ENCODE measurements around the gene TFDP2. TPM values are rescaled to one million over a fixed set of nuclear protein-coding genes. Genes with fewer than 3 reads are reported as not detected.
"Not testable (repeated sequence)": the region's sequence is repeated elsewhere in the genome, so short reads cannot be mapped to it uniquely, and the experiment has no call there.

Gene TFDP2
- total and polyA plus RNA-seq, 12 donors, result 11.0 to 77.8 (median 54.3) TPM

DNA sequence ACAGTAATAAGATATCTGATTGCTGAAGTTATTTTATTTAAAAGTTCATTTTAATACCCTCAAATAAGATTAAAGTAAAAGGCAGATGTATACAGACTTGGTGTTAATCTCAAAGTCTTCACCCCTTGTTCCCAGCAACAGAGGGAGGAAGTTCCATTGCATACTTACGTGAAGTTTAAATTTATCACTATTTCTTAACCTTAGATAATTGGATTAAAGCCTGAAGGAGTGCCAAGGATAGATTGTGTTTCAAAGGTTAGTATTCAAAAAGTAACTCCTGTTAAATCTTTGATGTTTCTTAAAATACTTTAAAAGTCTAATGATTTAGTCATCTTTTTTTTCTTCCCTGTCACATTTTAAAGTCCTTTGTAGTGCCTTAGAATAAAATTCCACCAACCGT is 233.6 kb downstream of the TFDP2 start:
- no peaks in the 10 kb centered on the region for H3K27me3 ChIP-seq
- no peaks in the 10 kb centered on the region for H3K4me1 ChIP-seq
- no peak for TF ChIP-seq CTCF (IDR thresholded peaks at IDR 0.05)
- no peak for DNase-seq
- no peak overlapping the region for H3K4me3 ChIP-seq
- H3K9me3 ChIP-seq, result no peaks in the 10 kb centered on the region
- H3K36me3 ChIP-seq, result peaks cover 0 to 95% (median 6%) of the 10 kb centered on the region in 9 donors
- 89 to 94% methylated on average over 2 of the region's 2 CpGs for WGBS, 2 donors
- no peak for ATAC-seq
- H3K27ac ChIP-seq, result no peak overlapping the region
- intact Hi-C loops (cut with DNase I), result loop anchor here in 6 of 10 donors (10.0 kb wide), 4 partner anchors 171 to 341 kb away; partner anchors contain the start of gene RNF7 (in 3 of the 6)

DNA sequence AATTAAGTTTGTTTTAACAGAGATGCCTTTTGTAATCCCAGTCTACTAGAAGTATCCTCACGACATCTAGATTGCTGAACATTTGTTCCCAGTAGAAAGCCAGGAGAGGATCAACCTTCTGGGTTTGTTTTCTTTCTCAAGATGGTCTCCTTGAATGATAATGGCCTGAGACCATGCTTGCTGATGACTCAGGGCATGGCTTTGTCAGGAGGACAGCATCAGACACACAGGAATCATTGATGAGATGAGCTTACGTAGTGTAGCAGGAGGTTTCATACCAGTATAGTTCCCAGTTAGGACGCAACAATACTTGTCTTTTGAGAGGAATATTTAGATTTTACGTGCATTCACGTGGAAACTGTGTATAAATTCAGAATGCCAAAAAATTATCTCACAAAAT is 234.3 kb downstream of the TFDP2 start:
- peaks cover 0 to 89% (median 6%) of the 10 kb centered on the region in 9 donors for H3K36me3 ChIP-seq
- no peaks in the 10 kb centered on the region for H3K4me1 ChIP-seq
- TF ChIP-seq CTCF (IDR thresholded peaks at IDR 0.05), result no peak
- no peak for DNase-seq
- 96% methylated on average over 5 of the region's 5 CpGs for WGBS, 2 donors
- H3K4me3 ChIP-seq, result no peak overlapping the region
- no peak for ATAC-seq
- intact Hi-C loops (cut with DNase I), result loop anchor here in 6 of 10 donors (10.0 kb wide), 4 partner anchors 170 to 340 kb away; partner anchors contain the start of gene RNF7 (in 3 of the 6)
- H3K27ac ChIP-seq, result no peak overlapping the region
- no peaks in the 10 kb centered on the region for H3K27me3 ChIP-seq
- H3K9me3 ChIP-seq, result no peaks in the 10 kb centered on the region

GRCh38 chr3:141914311-141914710 is 235.0 kb downstream of the TFDP2 start:
- WGBS, 2 donors, result 95 to 96% methylated on average over 4 of the region's 4 CpGs
- Histone ChIP-seq H3K4me1 (no peaks in the 10 kb centered on the region), H3K36me3 (peaks cover 0 to 89% (median 9%) of the 10 kb centered on the region in 9 donors), H3K9me3 (no peaks in the 10 kb centered on the region), H3K4me3 (no peak overlapping the region), H3K27me3 (no peaks in the 10 kb centered on the region), H3K27ac (no peak overlapping the region)
- intact Hi-C loops (cut with DNase I), result loop anchor here in 7 of 10 donors (5.0 to 10.0 kb wide), 6 partner anchors 132 to 340 kb away; partner anchors contain the start of gene RNF7 (in 3 of the 7)
- TF ChIP-seq CTCF (IDR thresholded peaks at IDR 0.05), result no peak
- DNase-seq (no peak), ATAC-seq (no peak)

- DNase-seq, result peak in 1 of 2 donors; percentile 53
- intact Hi-C loops (cut with DNase I), result loop anchor here in 9 of 10 donors (1.0 to 10.0 kb wide), 11 partner anchors 131 to 338 kb away; partner anchors contain the start of gene RNF7 (in 5 of the 9)
- peaks cover 0 to 92% (median 13%) of the 10 kb centered on the region in 9 donors for H3K36me3 ChIP-seq
Observed at GRCh38 chr3:141913150-141913811, 236.1 kb downstream of the TFDP2 start.

DNA sequence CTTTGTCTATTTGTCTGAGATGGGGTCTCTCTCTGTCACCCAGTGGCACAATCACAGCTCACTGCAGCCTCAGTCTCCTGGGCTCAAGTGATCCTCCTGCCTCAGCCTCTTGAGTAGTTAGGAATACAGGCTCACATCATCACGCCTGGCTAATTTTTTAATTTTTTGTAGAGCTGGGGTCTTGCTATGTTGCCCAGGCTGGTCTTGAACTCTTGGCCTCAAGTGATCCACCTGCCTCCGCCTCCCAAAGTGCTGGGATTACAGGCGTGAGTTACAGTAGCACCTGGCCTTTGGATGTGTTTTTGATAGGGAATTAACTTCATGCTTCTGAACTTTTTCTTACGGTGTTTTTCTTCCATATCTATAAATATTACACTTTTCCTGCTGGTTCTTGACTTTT is 239.4 kb downstream of the TFDP2 start:
- intact Hi-C loops (cut with DNase I), result loop anchor here in 7 of 10 donors (5.0 to 10.0 kb wide), 6 partner anchors 128 to 335 kb away; partner anchors contain the start of gene RNF7 (in 3 of the 7)
- peaks cover 0 to 89% (median 17%) of the 10 kb centered on the region in 9 donors for H3K36me3 ChIP-seq
- not testable (repeated sequence) for ATAC-seq, H3K27me3 ChIP-seq, H3K4me1 ChIP-seq, H3K4me3 ChIP-seq, DNase-seq, H3K27ac ChIP-seq, H3K9me3 ChIP-seq
- 97 to 100% methylated on average over 4 of the region's 4 CpGs for WGBS, 2 donors

More at GRCh38 chr3:141913150-141913811, 236.1 kb downstream of the TFDP2 start:
- 27 to 35% methylated on average over 1 of the region's 1 CpG for WGBS, 2 donors
- Histone ChIP-seq H3K9me3 (no peaks in the 10 kb centered on the region), H3K4me3 (no peak overlapping the region), H3K27ac (no peak overlapping the region), H3K4me1 (no peaks in the 10 kb centered on the region), H3K27me3 (no peaks in the 10 kb centered on the region)
- TF ChIP-seq CTCF (IDR thresholded peaks at IDR 0.05), result peak; percentile 44 to 84 (median 72)
- peak in 6 of 8 donors; percentile 61 to 72 (median 64) for ATAC-seq
